ENCODE data around the gene TIAM2. TPM values are rescaled to one million over a fixed set of nuclear protein-coding genes. Genes with fewer than 3 reads are reported as not detected.

The TIAM2 gene
- total and polyA plus RNA-seq, 10 donors, result 4.3 to 21.9 (median 12.9) TPM

DNA sequence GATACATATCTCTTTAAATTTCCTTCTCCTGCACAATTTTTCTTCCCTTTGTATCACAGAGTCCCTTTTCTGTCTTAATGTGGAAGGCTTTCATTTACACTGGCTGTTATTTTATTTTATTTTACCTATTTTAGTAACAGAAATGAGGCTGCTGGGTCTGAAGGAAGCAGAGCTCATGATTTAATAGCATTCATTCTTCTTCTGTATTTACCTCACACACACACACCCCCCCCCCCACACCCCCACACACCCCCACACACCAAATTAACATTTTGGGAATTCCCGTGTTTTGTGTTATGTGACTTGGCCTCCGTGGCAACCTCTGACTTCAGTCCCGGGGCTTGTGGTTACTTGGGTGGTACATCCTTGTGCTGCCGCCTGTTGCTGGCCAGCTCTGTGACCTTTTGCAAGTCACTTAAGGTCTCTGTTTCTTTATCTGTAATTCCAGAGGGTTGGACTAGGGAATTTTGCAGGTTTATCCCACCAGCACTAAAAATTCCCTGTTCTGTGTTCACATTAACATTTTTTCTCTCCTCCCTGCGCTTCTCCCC, 108.8 kb downstream of the TIAM2 start:
- no peak overlapping the region for H3K4me3 ChIP-seq
- TF ChIP-seq POLR2A (IDR thresholded peaks at IDR 0.05), result no peak
- TF ChIP-seq, protein P1, sequence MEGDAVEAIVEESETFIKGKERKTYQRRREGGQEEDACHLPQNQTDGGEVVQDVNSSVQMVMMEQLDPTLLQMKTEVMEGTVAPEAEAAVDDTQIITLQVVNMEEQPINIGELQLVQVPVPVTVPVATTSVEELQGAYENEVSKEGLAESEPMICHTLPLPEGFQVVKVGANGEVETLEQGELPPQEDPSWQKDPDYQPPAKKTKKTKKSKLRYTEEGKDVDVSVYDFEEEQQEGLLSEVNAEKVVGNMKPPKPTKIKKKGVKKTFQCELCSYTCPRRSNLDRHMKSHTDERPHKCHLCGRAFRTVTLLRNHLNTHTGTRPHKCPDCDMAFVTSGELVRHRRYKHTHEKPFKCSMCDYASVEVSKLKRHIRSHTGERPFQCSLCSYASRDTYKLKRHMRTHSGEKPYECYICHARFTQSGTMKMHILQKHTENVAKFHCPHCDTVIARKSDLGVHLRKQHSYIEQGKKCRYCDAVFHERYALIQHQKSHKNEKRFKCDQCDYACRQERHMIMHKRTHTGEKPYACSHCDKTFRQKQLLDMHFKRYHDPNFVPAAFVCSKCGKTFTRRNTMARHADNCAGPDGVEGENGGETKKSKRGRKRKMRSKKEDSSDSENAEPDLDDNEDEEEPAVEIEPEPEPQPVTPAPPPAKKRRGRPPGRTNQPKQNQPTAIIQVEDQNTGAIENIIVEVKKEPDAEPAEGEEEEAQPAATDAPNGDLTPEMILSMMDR (IDR thresholded peaks at IDR 0.05 in 8 of 11, conservative IDR thresholded peaks at IDR 0.05 in 3 of 11), result no peak
- no peak for TF ChIP-seq POLR2AphosphoS5 (IDR thresholded peaks at IDR 0.05)
- WGBS, 5 donors, result 49 to 69% (median 63%) methylated on average over 5 of the region's 5 CpGs
- H3K9me3 ChIP-seq, result no peaks in the 10 kb centered on the region
- H3K27ac ChIP-seq, result no peak overlapping the region
- intact Hi-C loops (cut with DNase I; ENCODE audit: low total_unique reads), result no loop called here
- H3K36me3 ChIP-seq, result no peaks in the 10 kb centered on the region
- no peak for DNase-seq
- H3K4me1 ChIP-seq, result no peaks in the 10 kb centered on the region
- H3K27me3 ChIP-seq (replicated peaks in 1 of 7), result peaks cover 0 to 15% (median 0%) of the 10 kb centered on the region in 7 donors

DNA sequence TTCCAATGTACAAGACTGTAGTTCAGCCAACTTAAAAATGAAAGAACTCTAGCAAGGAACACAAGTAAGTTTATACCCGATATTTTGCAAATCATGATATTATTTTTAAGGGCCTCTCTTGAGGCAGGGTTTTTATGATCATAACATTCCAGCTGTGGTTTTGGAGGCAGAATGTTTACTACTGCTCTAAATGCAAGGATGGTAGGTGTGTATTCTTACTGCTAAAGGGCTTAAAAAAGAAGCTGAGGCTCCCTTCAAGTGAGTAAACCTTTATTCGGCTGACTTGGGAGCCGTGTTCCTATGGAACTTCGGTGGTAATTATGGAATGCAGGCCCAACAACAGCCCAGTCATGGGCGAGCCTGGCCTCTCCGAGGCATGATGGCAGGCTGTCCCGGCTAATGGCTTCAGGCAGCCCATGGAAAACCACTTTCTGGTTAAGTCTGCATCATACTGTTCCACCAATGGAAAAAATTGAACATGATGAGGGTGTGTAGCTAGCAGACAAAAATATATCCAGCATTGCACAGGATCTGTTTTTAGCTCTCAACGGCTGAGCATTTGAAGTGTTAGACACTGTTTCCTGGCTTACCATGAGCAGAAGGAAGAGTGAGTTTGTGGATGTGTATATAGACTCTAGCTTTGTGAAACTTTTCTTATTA, 111.5 kb downstream of the TIAM2 start:
- Histone ChIP-seq H3K4me1 (no peaks in the 10 kb centered on the region), H3K27me3 (replicated peaks in 1 of 7) (peaks cover 0 to 15% (median 0%) of the 10 kb centered on the region in 7 donors), H3K27ac (no peak overlapping the region), H3K4me3 (no peak overlapping the region), H3K36me3 (no peaks in the 10 kb centered on the region), H3K9me3 (no peaks in the 10 kb centered on the region)
- WGBS, 5 donors, result 67 to 77% (median 71%) methylated on average over 8 of the region's 8 CpGs
- intact Hi-C loops (cut with DNase I; ENCODE audit: low total_unique reads), result no loop called here
- DNase-seq, result no peak
- TF ChIP-seq, protein P1 (IDR thresholded peaks at IDR 0.05 in 8 of 11, conservative IDR thresholded peaks at IDR 0.05 in 3 of 11), result no peak
- TF ChIP-seq POLR2A (IDR thresholded peaks at IDR 0.05) (no peak), POLR2AphosphoS5 (IDR thresholded peaks at IDR 0.05) (no peak)

DNA sequence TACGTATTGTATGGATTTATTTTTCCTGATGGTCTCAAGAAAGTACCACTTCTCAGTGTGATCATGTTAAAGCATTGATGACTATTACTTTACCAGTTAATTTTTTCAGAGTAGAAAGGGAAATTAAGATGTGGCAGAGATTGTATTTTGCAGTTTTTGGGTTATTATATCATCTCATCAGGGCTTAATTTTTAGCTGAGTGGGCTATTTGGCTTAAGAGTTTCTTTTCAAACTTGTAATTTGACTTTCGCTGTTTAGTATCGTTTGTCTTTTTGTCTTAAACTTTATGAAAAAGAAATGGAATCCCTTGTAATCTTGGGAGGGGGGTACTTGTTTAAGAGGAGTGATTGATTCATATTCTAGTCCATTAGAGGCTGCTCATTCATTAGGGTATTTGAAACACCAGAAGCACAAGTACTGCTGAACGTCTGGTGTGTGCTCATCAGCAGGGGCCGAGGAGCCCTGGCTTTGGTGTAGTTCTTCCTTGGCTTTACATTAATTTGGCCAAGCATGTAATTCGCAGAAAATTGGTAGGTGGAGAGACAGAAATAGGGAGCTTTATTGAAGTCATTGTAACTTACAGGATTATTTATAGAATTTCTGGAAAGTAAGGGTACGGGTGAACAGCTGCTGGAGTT, 112.4 kb downstream of the TIAM2 start:
- H3K4me3 ChIP-seq, result no peak overlapping the region
- H3K27ac ChIP-seq, result no peak overlapping the region
- H3K36me3 ChIP-seq, result no peaks in the 10 kb centered on the region
- DNase-seq, result no peak
- H3K9me3 ChIP-seq, result no peaks in the 10 kb centered on the region
- peaks cover 0 to 15% (median 0%) of the 10 kb centered on the region in 7 donors for H3K27me3 ChIP-seq (replicated peaks in 1 of 7)
- TF ChIP-seq POLR2A (IDR thresholded peaks at IDR 0.05) (no peak), POLR2AphosphoS5 (IDR thresholded peaks at IDR 0.05) (no peak)
- TF ChIP-seq, protein P1 (IDR thresholded peaks at IDR 0.05 in 8 of 11, conservative IDR thresholded peaks at IDR 0.05 in 3 of 11), result no peak
- H3K4me1 ChIP-seq, result no peaks in the 10 kb centered on the region
- intact Hi-C loops (cut with DNase I; ENCODE audit: low total_unique reads), result no loop called here
- 57 to 74% (median 67%) methylated on average over 7 of the region's 7 CpGs for WGBS, 5 donors

Measured in spleen (tissue), 11 donors.